HEK293 (cell line): ENCODE results near the gene CP.

Experiments
- CTCF ChIA-PET: fragments of 350-600 bp; formaldehyde crosslinking; extraction: SDS; loops from one replicate; lab custom pipeline; 2021; ENCODE audit warnings: antibody characterized with exemption; lab: Yijun Ruan, JAX
- POLR2A ChIA-PET: fragments of 300-600 bp; formaldehyde crosslinking; extraction: SDS; loops from one replicate; lab custom pipeline; 2020; ENCODE audit warnings: antibody characterized with exemption, inconsistent platforms; lab: Yijun Ruan, JAX
- H3K27ac ChIP-seq: fragments of 200-500 bp; sonication (Bioruptor generic); 2 replicates; pipeline ENCODE4 v1.5.1; 2014; ENCODE audit warnings: low read depth, low read length, control low read depth, inconsistent platforms; ENCODE audit errors: extremely low read depth
- H3K36me3 ChIP-seq, 2 experiments: fragments of 200-500 bp in 1 of 2; sonication (Bioruptor generic) in 1 of 2; 1 replicate in 1 of 2; 2 replicates in 1 of 2; pipeline ENCODE4 v1.5.1; 2014 to 2017; ENCODE audit warnings: inconsistent platforms in 2 of 2, low read length in 2 of 2; ENCODE audit not compliant: control insufficient read depth in 2 of 2, insufficient read depth in 1 of 2
- H3K4me1 ChIP-seq: fragments of 200-500 bp; sonication (Bioruptor generic); 2 replicates; pipeline ENCODE4 v1.5.1; 2014; ENCODE audit warnings: mild to moderate bottlenecking, low read length, inconsistent platforms; ENCODE audit not compliant: control insufficient read depth, insufficient read depth
- H3K4me3 ChIP-seq: 2 replicates; pipeline ENCODE4 v1.5.1; 2011; ENCODE audit warnings: low read depth, mild to moderate bottlenecking, control low read depth, low read length, moderate library complexity
- H3K9me3 ChIP-seq: fragments of 200-500 bp; sonication (Bioruptor generic); 2 replicates; pipeline ENCODE4 v1.5.1; 2014; ENCODE audit warnings: low read depth, low read length, inconsistent platforms; ENCODE audit not compliant: control insufficient read depth, insufficient read depth
- GLIS1 ChIP-seq: fragments of 450-650 bp; formaldehyde crosslinking; IDR thresholded peaks from 2 replicates; pipeline ENCODE4 v1.5.1; 2016; ENCODE audit warnings: missing biosample characterization, missing genetic modification characterization
- INSM2 ChIP-seq: fragments of 450-650 bp; formaldehyde crosslinking; IDR thresholded peaks from 2 replicates; pipeline ENCODE4 v1.5.1; 2016; ENCODE audit warnings: missing biosample characterization, missing genetic modification characterization
- KLF10 ChIP-seq: fragments of 450-650 bp; IDR thresholded peaks from 2 replicates; pipeline ENCODE4 v1.5.1; 2018; ENCODE audit warnings: missing biosample characterization, mild to moderate bottlenecking, missing genetic modification characterization
- KLF16 ChIP-seq: fragments of 450-650 bp; formaldehyde crosslinking; IDR thresholded peaks from 2 replicates; pipeline ENCODE4 v1.5.1; 2017; ENCODE audit warnings: missing biosample characterization, missing genetic modification characterization
- OSR2 ChIP-seq: fragments of 450-650 bp; formaldehyde crosslinking; IDR thresholded peaks from 2 replicates; pipeline ENCODE4 v1.5.1; 2016; ENCODE audit warnings: missing biosample characterization, missing genetic modification characterization
- REST ChIP-seq: fragments of 450-650 bp; formaldehyde crosslinking; IDR thresholded peaks from 2 replicates; pipeline ENCODE4 v1.5.1; 2016; ENCODE audit warnings: missing biosample characterization, missing genetic modification characterization
- SETDB1 ChIP-seq: IDR thresholded peaks from one replicate; pipeline ENCODE4 v1.6.1; 2017; ENCODE audit warnings: mild to moderate bottlenecking, low read length, moderate library complexity, mixed read lengths; ENCODE audit not compliant: insufficient read length
- ZBTB10 ChIP-seq: fragments of 450-650 bp; formaldehyde crosslinking; IDR thresholded peaks from 2 replicates; pipeline ENCODE4 v1.5.1; 2016; ENCODE audit warnings: missing biosample characterization, missing genetic modification characterization
- ZBTB48 ChIP-seq: fragments of 450-650 bp; formaldehyde crosslinking; IDR thresholded peaks from 2 replicates; pipeline ENCODE4 v1.5.1; 2016; ENCODE audit warnings: missing biosample characterization, missing genetic modification characterization
- ZNF132 ChIP-seq: fragments of 450-650 bp; formaldehyde crosslinking; IDR thresholded peaks from 2 replicates; pipeline ENCODE4 v1.5.1; 2017; ENCODE audit warnings: missing biosample characterization, missing genetic modification characterization, borderline replicate concordance
- ZNF157 ChIP-seq: fragments of 450-650 bp; formaldehyde crosslinking; IDR thresholded peaks from 2 replicates; pipeline ENCODE4 v1.5.1; 2016; ENCODE audit warnings: missing biosample characterization, missing genetic modification characterization
- ZNF211 ChIP-seq: fragments of 450-650 bp; formaldehyde crosslinking; IDR thresholded peaks from 2 replicates; pipeline ENCODE4 v1.5.1; 2016; ENCODE audit warnings: low read depth, missing biosample characterization, missing genetic modification characterization
- ZNF221 ChIP-seq: fragments of 450-650 bp; formaldehyde crosslinking; IDR thresholded peaks from 2 replicates; pipeline ENCODE4 v1.5.1; 2017; ENCODE audit warnings: missing biosample characterization, missing genetic modification characterization, borderline replicate concordance
- ZNF274 ChIP-seq, 2 experiments: fragments of 200-500 bp in 1 of 2; fragments of 450-650 bp in 1 of 2; sonication (Bioruptor generic) in 1 of 2; formaldehyde crosslinking in 1 of 2; IDR thresholded peaks; 2 replicates each; pipeline versions ENCODE4 v1.5.1 to v1.6.1; 2014 to 2016; ENCODE audit warnings: borderline replicate concordance in 1 of 2, inconsistent platforms in 1 of 2, low read length in 1 of 2, missing biosample characterization in 1 of 2, missing genetic modification characterization in 1 of 2
- ZNF302 ChIP-seq: fragments of 450-650 bp; formaldehyde crosslinking; IDR thresholded peaks from 2 replicates; pipeline ENCODE4 v1.5.1; 2016; ENCODE audit warnings: missing biosample characterization, missing genetic modification characterization, low read depth
- ZNF449 ChIP-seq: fragments of 450-650 bp; formaldehyde crosslinking; IDR thresholded peaks from 2 replicates; pipeline ENCODE4 v1.5.1; 2017; ENCODE audit warnings: missing biosample characterization, mild to moderate bottlenecking, missing genetic modification characterization, moderate library complexity
- ZNF596 ChIP-seq: fragments of 450-650 bp; IDR thresholded peaks from 2 replicates; pipeline ENCODE4 v1.5.0; 2018; ENCODE audit warnings: missing biosample characterization, mild to moderate bottlenecking, missing genetic modification characterization, moderate library complexity
- ZNF654 ChIP-seq: fragments of 450-650 bp; formaldehyde crosslinking; IDR thresholded peaks from 2 replicates; pipeline ENCODE4 v1.5.1; 2016; ENCODE audit warnings: low read depth, missing biosample characterization, missing genetic modification characterization
- ZNF830 ChIP-seq: fragments of 450-650 bp; IDR thresholded peaks from 2 replicates; pipeline ENCODE4 v1.5.0; 2018; ENCODE audit warnings: missing biosample characterization, missing genetic modification characterization, low read depth, mild to moderate bottlenecking, moderate library complexity
- TF ChIP-seq, protein P1 (sequence below): IDR thresholded peaks from 2 replicates; pipeline ENCODE4 v1.6.1; 2011; ENCODE audit warnings: mild to moderate bottlenecking, low read depth, low read length, borderline replicate concordance

Gene CP

GRCh38 chr3:149226776-149227175 lies 5.1 kb upstream of the CP start:
- H3K4me3 ChIP-seq, result no peak overlapping the region
- TF ChIP-seq ZNF830 (no peak), ZNF596 (tag by site-specific recombination) (no peak), ZNF274 (IDR thresholded peaks at IDR 0.05; ENCODE audit: low read length) (no peak), ZNF274 (tag by site-specific recombination; IDR thresholded peaks at IDR 0.05; ENCODE audit: borderline replicate concordance) (no peak), ZBTB48 (tag by site-specific recombination) (no peak), REST (tag by site-specific recombination) (no peak), INSM2 (tag by site-specific recombination) (no peak), OSR2 (tag by site-specific recombination) (no peak), ZNF654 (tag by site-specific recombination) (no peak), ZNF449 (no peak), ZNF157 (tag by site-specific recombination) (no peak), SETDB1 (no peak), ZNF302 (no peak), KLF10 (no peak), GLIS1 (tag by site-specific recombination) (no peak), ZBTB10 (no peak), KLF16 (tag by site-specific recombination) (no peak), ZNF211 (no peak), ZNF132 (tag by site-specific recombination) (no peak), ZNF221 (tag by site-specific recombination) (no peak)
- TF ChIP-seq, protein P1, sequence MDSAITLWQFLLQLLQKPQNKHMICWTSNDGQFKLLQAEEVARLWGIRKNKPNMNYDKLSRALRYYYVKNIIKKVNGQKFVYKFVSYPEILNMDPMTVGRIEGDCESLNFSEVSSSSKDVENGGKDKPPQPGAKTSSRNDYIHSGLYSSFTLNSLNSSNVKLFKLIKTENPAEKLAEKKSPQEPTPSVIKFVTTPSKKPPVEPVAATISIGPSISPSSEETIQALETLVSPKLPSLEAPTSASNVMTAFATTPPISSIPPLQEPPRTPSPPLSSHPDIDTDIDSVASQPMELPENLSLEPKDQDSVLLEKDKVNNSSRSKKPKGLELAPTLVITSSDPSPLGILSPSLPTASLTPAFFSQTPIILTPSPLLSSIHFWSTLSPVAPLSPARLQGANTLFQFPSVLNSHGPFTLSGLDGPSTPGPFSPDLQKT, result no peak
- CTCF ChIA-PET, result no interaction called here

More at GRCh38 chr3:149226776-149227175, 5.1 kb upstream of the CP start:
- Histone ChIP-seq H3K9me3 (no peaks in the 10 kb centered on the region), H3K36me3 (no peaks in the 10 kb centered on the region), H3K4me1 (no peaks in the 10 kb centered on the region; the same call in 1 of the 2 replicates), H3K27ac (no peak overlapping the region)
- POLR2A ChIA-PET, result no interaction called here
